Ammon's horn (tissue), 1 donor: Measurements from ENCODE around the gene BCL2L11.

Experiments
- DNase-seq: peaks from one replicate; pipeline ENCODE4 v3.0.0-alpha.2; 2016; ENCODE audit warnings: low spot score

The BCL2L11 gene

GRCh38 chr2:111117598-111118480 is 2.9 kb upstream of the BCL2L11 start:
- peak; percentile 31 for DNase-seq

GRCh38 chr2:111118481-111118980 is 2.2 kb upstream of the BCL2L11 start:
- DNase-seq, result no peak

DNA sequence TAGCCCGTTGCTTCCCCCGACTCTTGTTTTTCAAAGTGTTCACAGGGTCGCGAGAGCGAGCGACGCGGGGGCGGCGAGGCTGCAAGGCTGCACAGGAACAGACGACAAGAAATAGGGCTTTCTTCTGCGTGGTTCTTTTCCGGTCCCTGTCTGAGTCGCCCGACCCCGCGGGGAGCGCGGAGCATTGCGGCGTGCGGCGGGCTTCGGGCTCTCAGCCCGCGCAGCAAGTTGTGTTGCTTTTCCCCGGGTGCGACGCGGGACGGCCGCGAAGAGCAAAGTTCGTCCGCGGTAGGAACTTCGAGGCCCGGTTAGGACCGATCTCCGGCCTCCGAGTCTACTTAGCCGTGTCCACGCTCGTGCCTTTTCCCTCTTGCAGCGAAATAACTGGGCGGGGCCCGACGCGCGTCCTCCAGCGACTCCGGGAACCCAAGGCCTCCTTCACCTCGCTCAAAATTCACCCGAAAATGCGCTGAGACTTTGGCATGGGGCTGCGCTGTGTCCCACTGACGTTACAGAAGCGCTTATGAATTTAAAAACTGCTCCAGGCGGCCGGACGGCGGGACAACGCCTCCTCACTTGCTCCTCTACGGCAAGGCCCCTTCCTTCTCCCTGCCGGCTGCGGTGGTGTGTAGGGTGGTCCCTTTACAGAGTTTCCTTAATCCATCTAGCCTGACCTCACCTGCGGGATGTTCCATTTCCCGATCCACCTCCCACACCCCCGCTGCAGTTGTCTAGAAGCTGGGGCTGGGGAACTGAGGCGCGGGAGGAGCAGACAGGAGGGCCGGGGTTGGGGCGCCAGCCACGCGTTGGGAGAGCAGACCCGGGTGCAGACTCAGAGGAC is 1.5 kb upstream of the BCL2L11 start:
- no peak for DNase-seq

- DNase-seq, result no peak
Measured at GRCh38 chr2:111119822-111120252, 877 bp upstream of the BCL2L11 start.

- peak; percentile 45 for DNase-seq
Measured at GRCh38 chr2:111121028-111121827, 514 bp downstream of the BCL2L11 start.

- peak; percentile 88 for DNase-seq
Measured at GRCh38 chr2:111121828-111122630, 1.3 kb downstream of the BCL2L11 start.

GRCh38 chr2:111122631-111123421 is 2.1 kb downstream of the BCL2L11 start:
- DNase-seq, result peak; percentile 83

DNA sequence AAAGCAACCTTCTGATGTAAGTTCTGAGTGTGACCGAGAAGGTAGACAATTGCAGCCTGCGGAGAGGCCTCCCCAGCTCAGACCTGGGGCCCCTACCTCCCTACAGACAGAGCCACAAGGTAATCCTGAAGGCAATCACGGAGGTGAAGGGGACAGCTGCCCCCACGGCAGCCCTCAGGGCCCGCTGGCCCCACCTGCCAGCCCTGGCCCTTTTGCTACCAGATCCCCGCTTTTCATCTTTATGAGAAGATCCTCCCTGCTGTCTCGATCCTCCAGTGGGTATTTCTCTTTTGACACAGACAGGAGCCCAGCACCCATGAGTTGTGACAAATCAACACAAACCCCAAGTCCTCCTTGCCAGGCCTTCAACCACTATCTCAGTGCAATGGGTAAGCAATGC is 3.0 kb downstream of the BCL2L11 start:
- DNase-seq, result no peak

DNA sequence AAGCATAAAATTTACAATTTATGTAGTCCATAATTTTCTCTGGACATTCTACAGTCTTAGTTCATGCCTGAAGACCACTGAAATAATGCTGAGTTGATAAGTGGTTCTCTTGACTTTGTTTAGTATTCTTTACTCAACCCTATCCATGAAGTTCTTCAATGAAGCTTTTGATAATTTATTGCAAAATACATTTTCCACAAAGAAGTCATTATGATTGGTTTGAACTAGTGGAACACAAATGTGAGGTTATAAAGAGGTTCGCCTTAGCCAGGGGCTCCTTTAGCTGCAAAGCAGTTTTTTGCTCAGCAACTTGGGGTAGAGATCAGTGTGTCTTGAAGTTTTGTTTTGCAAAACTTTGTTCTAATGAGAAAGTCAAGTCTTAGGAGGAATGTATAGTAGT is 5.9 kb downstream of the BCL2L11 start:
- DNase-seq, result no peak

- DNase-seq, result no peak
Measured at GRCh38 chr2:111127351-111127750, 6.6 kb downstream of the BCL2L11 start.

DNA sequence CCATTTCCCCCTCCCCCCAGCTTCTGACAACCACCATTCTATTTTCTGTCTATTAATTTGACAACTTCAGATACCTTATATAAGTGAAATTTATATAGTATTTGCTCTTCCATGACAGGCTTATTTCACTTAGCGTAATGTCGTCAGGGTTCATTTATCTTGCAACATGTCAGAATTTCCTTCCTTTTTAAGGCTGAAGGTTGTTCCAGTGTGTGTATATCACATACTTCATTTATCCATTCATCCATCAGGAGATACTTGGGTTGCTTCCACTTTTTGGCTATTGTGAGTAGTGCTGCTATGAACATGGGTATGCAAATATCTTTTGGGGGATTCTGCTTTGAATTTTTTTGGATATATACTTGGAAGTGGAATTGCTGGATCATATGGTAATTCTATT is 7.4 kb downstream of the BCL2L11 start:
- no peak for DNase-seq

DNA sequence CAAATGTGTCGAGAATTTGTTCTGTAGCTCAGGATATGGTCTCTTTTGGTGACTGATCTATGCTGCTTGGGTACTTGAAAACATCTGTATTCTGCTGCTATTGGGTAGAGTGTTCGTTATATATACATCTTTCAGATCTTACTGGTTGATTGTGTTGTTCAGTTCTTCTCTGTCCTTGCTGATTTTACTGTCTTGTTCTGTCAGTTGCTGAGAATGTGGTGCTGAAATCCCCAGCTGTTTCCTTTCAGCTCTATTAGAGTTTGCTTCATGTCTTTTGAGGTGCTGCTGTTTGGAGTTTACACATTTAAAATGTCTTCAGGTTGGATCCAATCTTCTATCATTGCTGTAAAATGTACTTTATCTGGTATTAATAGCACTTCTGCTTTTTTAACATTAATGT is 12.9 kb downstream of the BCL2L11 start:
- DNase-seq, result no peak

DNA sequence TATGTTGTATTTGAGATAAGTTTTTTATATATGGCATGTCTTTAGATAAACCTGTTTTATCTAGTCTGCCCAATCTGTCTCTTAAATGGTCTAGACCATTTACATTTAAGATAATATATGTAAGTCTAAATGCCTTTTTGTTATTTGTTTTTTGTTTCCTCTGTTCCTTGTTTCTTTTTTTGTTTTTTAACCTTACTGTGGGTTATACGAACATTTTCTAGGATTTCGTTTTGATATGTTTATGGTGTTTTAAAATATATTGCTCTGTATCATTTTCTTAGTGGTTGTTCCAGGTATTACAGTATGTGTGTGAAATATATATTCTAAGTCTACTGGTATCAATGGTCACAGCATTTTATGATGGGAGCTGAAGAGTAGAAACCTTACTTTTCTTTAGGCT is 13.3 kb downstream of the BCL2L11 start:
- no peak for DNase-seq

GRCh38 chr2:111135237-111135909 is 14.7 kb downstream of the BCL2L11 start:
- DNase-seq, result no peak

DNA sequence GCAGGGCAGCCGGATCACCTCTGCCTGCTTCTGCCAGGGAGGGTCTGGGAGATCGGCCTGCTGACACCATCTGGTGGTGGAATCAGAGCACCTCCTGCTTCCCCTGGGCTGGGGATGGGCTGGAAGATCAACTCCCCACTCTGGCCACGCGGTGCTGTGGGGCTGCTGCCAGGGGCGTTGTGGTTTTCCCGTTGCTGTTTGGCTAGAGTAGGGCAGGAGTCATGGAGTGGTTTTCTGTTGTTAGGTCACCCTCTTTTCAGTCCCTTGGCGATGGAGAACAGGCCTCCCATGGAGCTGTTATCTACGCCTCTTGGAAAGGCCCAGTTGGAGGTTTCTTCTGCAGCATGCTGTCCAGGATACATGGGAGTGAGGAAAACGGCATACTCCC is 15.2 kb downstream of the BCL2L11 start:
- no peak for DNase-seq

GRCh38 chr2:111138839-111139238 is 18.1 kb downstream of the BCL2L11 start:
- no peak for DNase-seq

DNA sequence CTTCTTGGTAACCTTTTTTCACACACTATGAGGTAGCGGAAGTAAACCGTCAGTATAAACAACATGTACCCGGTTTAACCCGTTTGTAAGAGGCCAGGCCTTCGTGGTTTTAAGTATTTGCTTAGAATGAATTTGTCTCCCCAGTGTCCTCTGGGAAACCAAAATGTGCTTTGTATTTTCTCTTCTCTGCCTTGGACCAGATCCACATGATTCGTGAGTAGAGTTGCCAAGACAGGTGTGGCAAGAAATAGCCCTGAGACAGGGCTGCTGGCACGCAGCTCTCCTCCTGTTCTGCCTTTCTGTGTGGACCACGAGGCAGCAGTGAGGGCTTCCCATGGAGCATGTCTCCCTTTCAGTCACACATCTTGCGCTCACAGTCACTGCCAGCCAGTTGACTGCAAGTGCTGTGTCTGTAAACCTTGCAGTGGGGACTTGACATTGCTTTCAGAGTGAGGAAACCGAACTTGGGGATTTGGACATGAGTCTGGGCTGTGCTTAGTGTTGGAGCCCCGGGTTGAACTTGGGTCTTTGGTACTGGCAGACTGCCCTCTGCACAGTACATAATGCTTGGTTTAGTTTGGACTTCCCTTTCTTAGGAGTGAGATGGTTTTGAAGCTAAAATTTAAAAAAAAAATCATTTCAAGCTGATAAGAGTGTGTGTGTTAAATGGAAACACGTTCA is 19.1 kb downstream of the BCL2L11 start:
- DNase-seq, result no peak

DNA sequence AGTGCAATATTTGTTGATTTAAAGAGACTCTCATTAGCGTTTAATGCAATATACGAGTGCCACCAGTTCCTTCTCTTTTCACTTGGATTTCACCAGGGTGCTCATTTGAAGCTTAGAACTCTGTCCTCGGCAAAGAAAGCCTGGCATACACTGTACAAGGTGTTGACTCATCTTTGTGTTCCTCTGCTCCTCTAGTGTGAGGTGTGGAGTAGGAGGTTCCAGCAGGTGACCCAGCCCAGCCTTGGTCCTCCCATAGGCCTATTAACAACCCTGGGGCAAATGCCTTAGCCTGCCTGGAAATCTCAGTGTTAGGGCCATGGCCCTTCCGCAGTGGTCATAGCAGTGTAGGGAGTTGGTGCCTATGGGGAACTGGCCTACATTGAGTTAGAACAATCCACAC is 20.1 kb downstream of the BCL2L11 start:
- DNase-seq, result no peak

- no peak for DNase-seq
Measured at GRCh38 chr2:111142101-111142500, 21.4 kb downstream of the BCL2L11 start.
